ENCODE data around the gene SH3GL1.

GRCh38 chr19:4367336-4367723 lies 33.0 kb downstream of the SH3GL1 start:
- no peak for TF ChIP-seq EZH2 (IDR thresholded peaks at IDR 0.05; ENCODE audit: low read length, unreplicated experiment)
- TF ChIP-seq CTCF (conservative IDR thresholded peaks at IDR 0.05; ENCODE audit: low read depth, low read length), result no peak
